Measurements from ENCODE around the gene CDRT4. TPM values are rescaled to one million over a fixed set of nuclear protein-coding genes. Genes with fewer than 3 reads are reported as not detected.

CDRT4 gene
- total RNA-seq, 3 donors from 2014 or later: 3.8 to 17.4 (median 7.0) TPM

GRCh38 chr17:15452746-15453145 is 14.7 kb downstream of the CDRT4 start:
- H3K27me3 ChIP-seq: no peaks in the 10 kb centered on the region
- peak overlapping the region; percentile 79 to 89 for H3K27ac ChIP-seq
- no peak overlapping the region for H3K4me3 ChIP-seq
- no peaks in the 10 kb centered on the region for H3K36me3 ChIP-seq
- intact Hi-C loops (cut with DNase I; ENCODE audit: low total_unique reads): no loop called here
- no peak for TF ChIP-seq CTCF (IDR thresholded peaks at IDR 0.05)
- TF ChIP-seq POLR2A (IDR thresholded peaks at IDR 0.05): no peak
- no peak for TF ChIP-seq POLR2AphosphoS5 (IDR thresholded peaks at IDR 0.05)
- DNase-seq (ENCODE audit: low spot score in 2 of 2): no peak
- H3K4me1 ChIP-seq: peaks cover 0 to 23% of the 10 kb centered on the region in 2 donors
- no peaks in the 10 kb centered on the region for H3K9me3 ChIP-seq

- no peak for TF ChIP-seq POLR2A (IDR thresholded peaks at IDR 0.05)
- no peak for TF ChIP-seq CTCF (IDR thresholded peaks at IDR 0.05)
- no peak for TF ChIP-seq POLR2AphosphoS5 (IDR thresholded peaks at IDR 0.05)
- Histone ChIP-seq H3K36me3 (no peaks in the 10 kb centered on the region), H3K9me3 (no peaks in the 10 kb centered on the region), H3K27me3 (no peaks in the 10 kb centered on the region), H3K4me1 (peaks cover 0 to 15% of the 10 kb centered on the region in 2 donors), H3K27ac (peak overlapping the region in 1 of 2 donors; percentile 79), H3K4me3 (no peak overlapping the region)
- intact Hi-C loops (cut with DNase I; ENCODE audit: low total_unique reads): no loop called here
- DNase-seq (ENCODE audit: low spot score in 2 of 2): no peak
These were observed 15.7 kb downstream of the CDRT4 start for GRCh38 chr17:15451680-15452079.

- DNase-seq (ENCODE audit: low spot score in 2 of 2): no peak
These were observed 18.9 kb downstream of the CDRT4 start for GRCh38 chr17:15448580-15448956.

GRCh38 chr17:15447928-15448579 is 19.4 kb downstream of the CDRT4 start:
- Histone ChIP-seq H3K36me3 (no peaks in the 10 kb centered on the region), H3K4me3 (no peak overlapping the region), H3K27me3 (no peaks in the 10 kb centered on the region), H3K27ac (peak overlapping the region; percentile 50 to 59), H3K9me3 (no peaks in the 10 kb centered on the region), H3K4me1 (peaks cover 0 to 6% of the 10 kb centered on the region in 2 donors)
- DNase-seq (ENCODE audit: low spot score in 2 of 2): no peak
- intact Hi-C loops (cut with DNase I; ENCODE audit: low total_unique reads): no loop called here
- TF ChIP-seq CTCF (IDR thresholded peaks at IDR 0.05): no peak
- no peak for TF ChIP-seq POLR2A (IDR thresholded peaks at IDR 0.05)
- TF ChIP-seq POLR2AphosphoS5 (IDR thresholded peaks at IDR 0.05): no peak

More at GRCh38 chr17:15448580-15448956, 18.9 kb downstream of the CDRT4 start:
- H3K27me3 ChIP-seq: no peaks in the 10 kb centered on the region
- no peak overlapping the region for H3K4me3 ChIP-seq
- no peaks in the 10 kb centered on the region for H3K36me3 ChIP-seq
- intact Hi-C loops (cut with DNase I; ENCODE audit: low total_unique reads): no loop called here
- peak overlapping the region; percentile 50 to 59 for H3K27ac ChIP-seq
- peaks cover 0 to 11% of the 10 kb centered on the region in 2 donors for H3K4me1 ChIP-seq
- H3K9me3 ChIP-seq: no peaks in the 10 kb centered on the region
- TF ChIP-seq CTCF (IDR thresholded peaks at IDR 0.05): no peak
- TF ChIP-seq POLR2A (IDR thresholded peaks at IDR 0.05): no peak
- TF ChIP-seq POLR2AphosphoS5 (IDR thresholded peaks at IDR 0.05): no peak

- H3K4me3 ChIP-seq: no peak overlapping the region
- no peak for DNase-seq (ENCODE audit: low spot score in 2 of 2)
- H3K27me3 ChIP-seq: no peaks in the 10 kb centered on the region
- no peaks in the 10 kb centered on the region for H3K4me1 ChIP-seq
- H3K9me3 ChIP-seq: no peaks in the 10 kb centered on the region
- no peaks in the 10 kb centered on the region for H3K36me3 ChIP-seq
- no peak overlapping the region for H3K27ac ChIP-seq
- intact Hi-C loops (cut with DNase I; ENCODE audit: low total_unique reads): no loop called here
- TF ChIP-seq CTCF (IDR thresholded peaks at IDR 0.05) (no peak), POLR2AphosphoS5 (IDR thresholded peaks at IDR 0.05) (no peak), POLR2A (IDR thresholded peaks at IDR 0.05) (no peak)
These were observed 21.4 kb downstream of the CDRT4 start for GRCh38 chr17:15446036-15446435.
